ENCODE measurements around the gene TOP3B.

Gene TOP3B

GRCh38 chr22:21931056-21931455, 51.5 kb downstream of the TOP3B start:
- H4K5ac ChIP-seq (ENCODE audit: low read length) = no peak overlapping the region
- H3K4me2 ChIP-seq (ENCODE audit: low read length) = no peak overlapping the region
- WGBS (ENCODE audit: extremely low coverage, insufficient coverage, low lambda C conversion rate) = no CpG with 5 or more reads among the region's 12 CpGs
- no peak for DNase-seq
- H3K79me1 ChIP-seq (ENCODE audit: low read length) = no peaks in the 10 kb centered on the region
- H3K4me1 ChIP-seq (ENCODE audit: control insufficient read depth, low read depth, low read length) = peaks cover 2% of the 10 kb centered on the region
- H3K79me2 ChIP-seq (ENCODE audit: control insufficient read depth, insufficient read depth, low read length) = no peaks in the 10 kb centered on the region
- H2BK120ac ChIP-seq (ENCODE audit: low read depth, low read length) = no peak overlapping the region
- H3K18ac ChIP-seq (ENCODE audit: low read length) = no peak overlapping the region
- no peak overlapping the region for H3K56ac ChIP-seq (ENCODE audit: low read length)
- no peak overlapping the region for H2BK15ac ChIP-seq (replicated peaks; ENCODE audit: low read depth)
- H3K27ac ChIP-seq (ENCODE audit: low read depth, low read length) = no peak overlapping the region
- no peak overlapping the region for H2BK5ac ChIP-seq (ENCODE audit: low read length)
- H4K8ac ChIP-seq (ENCODE audit: low read depth, low read length) = no peak overlapping the region
- no peak overlapping the region for H3K23ac ChIP-seq (ENCODE audit: low read length)
- H2AK5ac ChIP-seq (ENCODE audit: low read length) = no peak overlapping the region
- no peak overlapping the region for H3K9ac ChIP-seq (ENCODE audit: low read length)
- no peak overlapping the region for H3K4ac ChIP-seq (ENCODE audit: low read depth, low read length)
- peaks cover 4% of the 10 kb centered on the region for H3K36me3 ChIP-seq (ENCODE audit: control insufficient read depth, insufficient read depth, low read length)
- H3K27me3 ChIP-seq (ENCODE audit: insufficient read depth, low read length, poor library complexity) = no peaks in the 10 kb centered on the region
- H3K4me3 ChIP-seq (ENCODE audit: low read length) = no peak overlapping the region

DNA sequence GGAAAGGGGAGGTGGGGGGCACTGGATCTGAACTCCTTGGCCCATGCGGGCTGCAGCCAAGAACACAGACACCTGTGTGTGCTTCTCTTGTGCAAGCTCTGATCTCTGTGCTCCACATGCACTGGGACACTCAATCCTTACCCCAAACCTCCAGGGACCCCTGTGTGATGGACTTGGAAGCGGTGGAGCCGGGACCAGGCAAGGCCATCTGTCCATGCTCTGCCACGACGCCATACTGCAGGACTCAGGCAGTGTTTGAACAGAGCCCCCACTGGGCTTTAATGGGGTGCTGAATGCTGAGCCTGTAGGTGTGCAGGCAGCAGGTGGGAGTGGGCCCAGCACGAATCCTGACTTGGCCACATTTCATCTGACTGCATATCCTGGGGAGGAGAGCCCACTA, 53.3 kb downstream of the TOP3B start:
- Histone ChIP-seq H3K27me3 (ENCODE audit: insufficient read depth, low read length, poor library complexity) (no peaks in the 10 kb centered on the region), H3K4me1 (ENCODE audit: control insufficient read depth, low read depth, low read length) (peaks cover 9% of the 10 kb centered on the region), H4K8ac (ENCODE audit: low read depth, low read length) (no peak overlapping the region), H3K4me3 (ENCODE audit: low read length) (no peak overlapping the region), H3K79me2 (ENCODE audit: control insufficient read depth, insufficient read depth, low read length) (no peaks in the 10 kb centered on the region), H2AK5ac (ENCODE audit: low read length) (no peak overlapping the region), H3K79me1 (ENCODE audit: low read length) (no peaks in the 10 kb centered on the region), H3K36me3 (ENCODE audit: control insufficient read depth, insufficient read depth, low read length) (peaks cover 2% of the 10 kb centered on the region), H3K4ac (ENCODE audit: low read depth, low read length) (no peak overlapping the region), H3K9ac (ENCODE audit: low read length) (no peak overlapping the region), H2BK15ac (replicated peaks; ENCODE audit: low read depth) (no peak overlapping the region), H2BK120ac (ENCODE audit: low read depth, low read length) (no peak overlapping the region), H3K4me2 (ENCODE audit: low read length) (no peak overlapping the region), H2BK5ac (ENCODE audit: low read length) (no peak overlapping the region), H3K56ac (ENCODE audit: low read length) (no peak overlapping the region), H3K27ac (ENCODE audit: low read depth, low read length) (no peak overlapping the region), H4K5ac (ENCODE audit: low read length) (no peak overlapping the region), H3K18ac (ENCODE audit: low read length) (no peak overlapping the region), H3K23ac (ENCODE audit: low read length) (no peak overlapping the region)
- DNase-seq = no peak
- whole genome bisulfite sequencing (ENCODE audit: extremely low coverage, insufficient coverage, low lambda C conversion rate) = no CpG with 5 or more reads among the region's 6 CpGs

DNA sequence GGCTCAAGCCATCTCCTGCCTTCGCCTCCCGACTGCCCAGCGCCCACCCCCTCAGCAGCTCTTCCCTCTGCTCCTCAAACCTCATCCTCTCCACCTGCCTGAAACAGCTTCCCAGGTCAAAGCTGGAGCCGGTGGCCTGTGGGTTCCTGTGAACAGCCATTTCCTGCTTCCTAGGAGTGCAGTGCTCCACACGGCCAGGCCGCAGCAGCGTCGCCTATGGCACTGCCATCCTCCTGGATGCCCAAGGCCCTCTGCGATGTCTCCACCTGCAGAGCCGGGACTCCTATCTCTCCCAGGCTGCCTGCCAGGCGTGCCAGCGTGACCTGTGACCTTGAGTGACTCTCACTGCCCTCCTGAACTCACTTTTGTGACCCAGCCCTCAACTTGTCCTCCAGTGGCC, 54.5 kb downstream of the TOP3B start:
- H3K4me3 ChIP-seq (ENCODE audit: low read length) = no peak overlapping the region
- H2BK5ac ChIP-seq (ENCODE audit: low read length) = no peak overlapping the region
- peak overlapping the region; percentile 34 for H3K56ac ChIP-seq (ENCODE audit: low read length)
- no peak overlapping the region for H2BK15ac ChIP-seq (replicated peaks; ENCODE audit: low read depth)
- peaks cover 2% of the 10 kb centered on the region for H3K36me3 ChIP-seq (ENCODE audit: control insufficient read depth, insufficient read depth, low read length)
- no peaks in the 10 kb centered on the region for H3K79me1 ChIP-seq (ENCODE audit: low read length)
- H3K27ac ChIP-seq (ENCODE audit: low read depth, low read length) = no peak overlapping the region
- no peak overlapping the region for H2BK120ac ChIP-seq (ENCODE audit: low read depth, low read length)
- no peak overlapping the region for H4K8ac ChIP-seq (ENCODE audit: low read depth, low read length)
- no peak overlapping the region for H2AK5ac ChIP-seq (ENCODE audit: low read length)
- H3K4ac ChIP-seq (ENCODE audit: low read depth, low read length) = no peak overlapping the region
- DNase-seq = no peak
- H3K79me2 ChIP-seq (ENCODE audit: control insufficient read depth, insufficient read depth, low read length) = no peaks in the 10 kb centered on the region
- no peak overlapping the region for H4K5ac ChIP-seq (ENCODE audit: low read length)
- no CpG with 5 or more reads among the region's 12 CpGs for WGBS (ENCODE audit: extremely low coverage, insufficient coverage, low lambda C conversion rate)
- no peak overlapping the region for H3K9ac ChIP-seq (ENCODE audit: low read length)
- no peak overlapping the region for H3K4me2 ChIP-seq (ENCODE audit: low read length)
- H3K18ac ChIP-seq (ENCODE audit: low read length) = no peak overlapping the region
- peaks cover 9% of the 10 kb centered on the region for H3K4me1 ChIP-seq (ENCODE audit: control insufficient read depth, low read depth, low read length)
- no peaks in the 10 kb centered on the region for H3K27me3 ChIP-seq (ENCODE audit: insufficient read depth, low read length, poor library complexity)
- H3K23ac ChIP-seq (ENCODE audit: low read length) = no peak overlapping the region

GRCh38 chr22:21927174-21927823, 55.3 kb downstream of the TOP3B start:
- WGBS (ENCODE audit: extremely low coverage, insufficient coverage, low lambda C conversion rate) = no CpG with 5 or more reads among the region's 16 CpGs
- DNase-seq = no peak
- H2BK15ac ChIP-seq (replicated peaks; ENCODE audit: low read depth) = no peak overlapping the region

DNA sequence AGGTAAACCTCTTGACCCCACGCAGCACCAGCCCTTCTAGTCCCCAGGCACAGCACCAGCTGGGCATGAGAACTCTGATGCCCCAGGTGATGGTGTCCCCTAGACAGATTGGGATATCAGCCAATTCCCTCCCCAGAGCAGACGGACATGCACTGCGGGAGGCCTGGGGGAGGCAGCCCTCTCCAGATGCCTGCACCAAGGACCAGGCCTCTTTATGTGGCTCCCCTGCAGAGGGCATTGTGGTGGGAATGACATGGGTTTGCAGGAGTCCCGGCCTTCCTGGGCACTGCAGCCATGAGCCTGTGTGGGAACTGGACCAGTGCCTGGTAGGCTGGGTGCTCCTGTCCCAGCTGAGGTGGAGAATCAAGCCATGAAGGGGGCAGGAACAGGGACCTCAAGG, 55.9 kb downstream of the TOP3B start:
- Histone ChIP-seq H3K27ac (ENCODE audit: low read depth, low read length) (no peak overlapping the region), H3K9ac (ENCODE audit: low read length) (no peak overlapping the region), H4K8ac (ENCODE audit: low read depth, low read length) (no peak overlapping the region), H3K4me1 (ENCODE audit: control insufficient read depth, low read depth, low read length) (peaks cover 9% of the 10 kb centered on the region), H3K79me2 (ENCODE audit: control insufficient read depth, insufficient read depth, low read length) (no peaks in the 10 kb centered on the region), H4K5ac (ENCODE audit: low read length) (no peak overlapping the region), H2BK5ac (ENCODE audit: low read length) (no peak overlapping the region), H3K4me2 (ENCODE audit: low read length) (no peak overlapping the region), H3K79me1 (ENCODE audit: low read length) (no peaks in the 10 kb centered on the region), H3K27me3 (ENCODE audit: insufficient read depth, low read length, poor library complexity) (no peaks in the 10 kb centered on the region), H3K36me3 (ENCODE audit: control insufficient read depth, insufficient read depth, low read length) (no peaks in the 10 kb centered on the region), H2AK5ac (ENCODE audit: low read length) (no peak overlapping the region), H3K4me3 (ENCODE audit: low read length) (no peak overlapping the region), H3K18ac (ENCODE audit: low read length) (no peak overlapping the region), H3K56ac (ENCODE audit: low read length) (no peak overlapping the region), H2BK15ac (replicated peaks; ENCODE audit: low read depth) (no peak overlapping the region), H3K23ac (ENCODE audit: low read length) (peak overlapping the region; percentile 56), H2BK120ac (ENCODE audit: low read depth, low read length) (no peak overlapping the region), H3K4ac (ENCODE audit: low read depth, low read length) (no peak overlapping the region)
- DNase-seq = no peak
- WGBS (ENCODE audit: extremely low coverage, insufficient coverage, low lambda C conversion rate) = no CpG with 5 or more reads among the region's 4 CpGs

More at GRCh38 chr22:21927174-21927823, 55.3 kb downstream of the TOP3B start:
- no peaks in the 10 kb centered on the region for H3K79me2 ChIP-seq (ENCODE audit: control insufficient read depth, insufficient read depth, low read length)
- H3K4me2 ChIP-seq (ENCODE audit: low read length) = no peak overlapping the region
- no peak overlapping the region for H3K23ac ChIP-seq (ENCODE audit: low read length)
- peak overlapping the region; percentile 37 for H3K56ac ChIP-seq (ENCODE audit: low read length)
- no peak overlapping the region for H2AK5ac ChIP-seq (ENCODE audit: low read length)
- no peaks in the 10 kb centered on the region for H3K27me3 ChIP-seq (ENCODE audit: insufficient read depth, low read length, poor library complexity)
- no peaks in the 10 kb centered on the region for H3K79me1 ChIP-seq (ENCODE audit: low read length)
- H3K9ac ChIP-seq (ENCODE audit: low read length) = no peak overlapping the region
- peaks cover 2% of the 10 kb centered on the region for H3K36me3 ChIP-seq (ENCODE audit: control insufficient read depth, insufficient read depth, low read length)
- H3K4ac ChIP-seq (ENCODE audit: low read depth, low read length) = no peak overlapping the region
- H3K4me3 ChIP-seq (ENCODE audit: low read length) = no peak overlapping the region
- peaks cover 9% of the 10 kb centered on the region for H3K4me1 ChIP-seq (ENCODE audit: control insufficient read depth, low read depth, low read length)
- no peak overlapping the region for H4K5ac ChIP-seq (ENCODE audit: low read length)
- H2BK120ac ChIP-seq (ENCODE audit: low read depth, low read length) = no peak overlapping the region
- H4K8ac ChIP-seq (ENCODE audit: low read depth, low read length) = no peak overlapping the region
- no peak overlapping the region for H3K27ac ChIP-seq (ENCODE audit: low read depth, low read length)
- no peak overlapping the region for H2BK5ac ChIP-seq (ENCODE audit: low read length)
- H3K18ac ChIP-seq (ENCODE audit: low read length) = no peak overlapping the region

- no peak overlapping the region for H3K27ac ChIP-seq (ENCODE audit: low read depth, low read length)
- H2BK15ac ChIP-seq (replicated peaks; ENCODE audit: low read depth) = no peak overlapping the region
- H3K79me1 ChIP-seq (ENCODE audit: low read length) = no peaks in the 10 kb centered on the region
- no peak overlapping the region for H2BK120ac ChIP-seq (ENCODE audit: low read depth, low read length)
- no peak overlapping the region for H2BK5ac ChIP-seq (ENCODE audit: low read length)
- no peak overlapping the region for H4K8ac ChIP-seq (ENCODE audit: low read depth, low read length)
- H3K23ac ChIP-seq (ENCODE audit: low read length) = peak overlapping the region; percentile 45
- no peak overlapping the region for H3K56ac ChIP-seq (ENCODE audit: low read length)
- H3K4me1 ChIP-seq (ENCODE audit: control insufficient read depth, low read depth, low read length) = peaks cover 9% of the 10 kb centered on the region
- H3K9ac ChIP-seq (ENCODE audit: low read length) = no peak overlapping the region
- H4K5ac ChIP-seq (ENCODE audit: low read length) = no peak overlapping the region
- H3K18ac ChIP-seq (ENCODE audit: low read length) = no peak overlapping the region
- H3K36me3 ChIP-seq (ENCODE audit: control insufficient read depth, insufficient read depth, low read length) = no peaks in the 10 kb centered on the region
- DNase-seq = no peak
- WGBS (ENCODE audit: extremely low coverage, insufficient coverage, low lambda C conversion rate) = no CpG with 5 or more reads among the region's 21 CpGs
- H3K79me2 ChIP-seq (ENCODE audit: control insufficient read depth, insufficient read depth, low read length) = no peaks in the 10 kb centered on the region
- no peak overlapping the region for H2AK5ac ChIP-seq (ENCODE audit: low read length)
- no peaks in the 10 kb centered on the region for H3K27me3 ChIP-seq (ENCODE audit: insufficient read depth, low read length, poor library complexity)
- H3K4me3 ChIP-seq (ENCODE audit: low read length) = no peak overlapping the region
- H3K4me2 ChIP-seq (ENCODE audit: low read length) = no peak overlapping the region
- no peak overlapping the region for H3K4ac ChIP-seq (ENCODE audit: low read depth, low read length)
Measured at GRCh38 chr22:21923163-21923561, 59.4 kb downstream of the TOP3B start.

Data from mesendoderm (in vitro differentiated cells).